Loucy (cell line): ENCODE measurements around the gene GSS.

Experiments used
- H2AFZ ChIP-seq: fragments of 200-600 bp; sonication (generic); 2 replicates; pipeline ENCODE4 v1.6.0; 2016; ENCODE audit warnings: antibody characterized with exemption, mild to moderate bottlenecking, low read length, moderate library complexity
- H3F3A ChIP-seq: fragments of 200-600 bp; 2 replicates; pipeline ENCODE4 v1.6.0; 2016; ENCODE audit warnings: antibody characterized with exemption, low read depth, mild to moderate bottlenecking
- H3K27me3 ChIP-seq: fragments of 200-600 bp; sonication (generic); 2 replicates; pipeline ENCODE4 v1.6.1; 2014; ENCODE audit warnings: low read length, mild to moderate bottlenecking; ENCODE audit not compliant: insufficient read depth, poor library complexity, severe bottlenecking
- H3K36me3 ChIP-seq: fragments of 200-600 bp; sonication (generic); 2 replicates; pipeline ENCODE4 v1.6.1; 2016; ENCODE audit warnings: low read length; ENCODE audit not compliant: insufficient read depth
- H3K4me1 ChIP-seq: fragments of 200-600 bp; sonication (generic); 2 replicates; pipeline ENCODE4 v1.5.1; 2014; ENCODE audit warnings: low read length, mild to moderate bottlenecking; ENCODE audit not compliant: insufficient read depth, poor library complexity, severe bottlenecking
- H3K4me2 ChIP-seq: fragments of 200-600 bp; sonication (generic); 2 replicates; pipeline ENCODE4 v1.6.0; 2014; ENCODE audit warnings: antibody characterized with exemption, low read length, low read depth, mild to moderate bottlenecking; ENCODE audit not compliant: poor library complexity, severe bottlenecking
- H3K4me3 ChIP-seq: fragments of 200-600 bp; sonication (generic); 2 replicates; pipeline ENCODE4 v1.5.1; 2014; ENCODE audit warnings: low read length, mild to moderate bottlenecking, mixed read lengths; ENCODE audit not compliant: poor library complexity, severe bottlenecking
- H3K79me2 ChIP-seq: fragments of 200-600 bp; sonication (generic); 2 replicates; pipeline ENCODE4 v1.6.1; 2014; ENCODE audit warnings: low read length; ENCODE audit not compliant: insufficient read depth
- H3K9ac ChIP-seq: fragments of 200-600 bp; sonication (generic); 2 replicates; pipeline ENCODE4 v1.6.0; 2014; ENCODE audit warnings: mild to moderate bottlenecking, low read depth, low read length, moderate library complexity; ENCODE audit not compliant: poor library complexity, severe bottlenecking
- H3K9me2 ChIP-seq: fragments of 200-600 bp; sonication (generic); replicated peaks from 2 replicates; pipeline ENCODE4 v1.6.1; 2016; ENCODE audit warnings: low read depth, low read length, mixed read lengths
- H3K9me3 ChIP-seq: fragments of 200-600 bp; sonication (generic); 2 replicates; pipeline ENCODE4 v1.6.1; 2014; ENCODE audit warnings: mild to moderate bottlenecking, antibody characterized with exemption, low read length, low read depth; ENCODE audit not compliant: insufficient read depth
- H4K20me1 ChIP-seq: fragments of 200-600 bp; sonication (generic); 2 replicates; pipeline ENCODE4 v1.6.0; 2014; ENCODE audit warnings: antibody characterized with exemption, low read length, mild to moderate bottlenecking; ENCODE audit not compliant: insufficient read depth, poor library complexity, severe bottlenecking
- CTCF ChIP-seq: fragments of 200-600 bp; sonication (generic); conservative IDR thresholded peaks from 2 replicates; pipeline ENCODE4 v1.5.1; 2014; ENCODE audit warnings: mild to moderate bottlenecking, antibody characterized with exemption, low read length
- EZH2phosphoT487 ChIP-seq: fragments of 200-600 bp; IDR thresholded peaks from 2 replicates; pipeline ENCODE4 v1.6.1; 2018; ENCODE audit warnings: antibody characterized with exemption, mild to moderate bottlenecking, moderate library complexity, borderline replicate concordance

Gene GSS

GRCh38 chr20:34887023-34887422 lies 68.6 kb downstream of the GSS start:
- no peak overlapping the region for H3K4me3 ChIP-seq
- no peak overlapping the region for H3K4me2 ChIP-seq
- H3K79me2 ChIP-seq: no peaks in the 10 kb centered on the region
- H3K36me3 ChIP-seq: no peaks in the 10 kb centered on the region
- no peak overlapping the region for H2AFZ ChIP-seq
- H3K9me2 ChIP-seq: no peaks in the 10 kb centered on the region
- TF ChIP-seq CTCF (no peak), EZH2phosphoT487 (no peak)
- H4K20me1 ChIP-seq: no peaks in the 10 kb centered on the region
- no peaks in the 10 kb centered on the region for H3F3A ChIP-seq
- no peak overlapping the region for H3K9ac ChIP-seq
- H3K9me3 ChIP-seq: no peaks in the 10 kb centered on the region
- H3K27me3 ChIP-seq: no peaks in the 10 kb centered on the region
- peaks cover 7% of the 10 kb centered on the region for H3K4me1 ChIP-seq

- Histone ChIP-seq H3K4me2 (no peak overlapping the region), H3K9ac (no peak overlapping the region), H3K4me1 (no peaks in the 10 kb centered on the region), H3K79me2 (no peaks in the 10 kb centered on the region), H3K4me3 (no peak overlapping the region), H4K20me1 (no peaks in the 10 kb centered on the region), H2AFZ (no peak overlapping the region), H3K9me2 (no peaks in the 10 kb centered on the region), H3K27me3 (no peaks in the 10 kb centered on the region), H3F3A (no peaks in the 10 kb centered on the region), H3K9me3 (no peaks in the 10 kb centered on the region), H3K36me3 (no peaks in the 10 kb centered on the region)
- TF ChIP-seq EZH2phosphoT487: no peak
- TF ChIP-seq CTCF: no peak
These were observed 69.5 kb downstream of the GSS start for GRCh38 chr20:34886122-34886521.

- Histone ChIP-seq H4K20me1 (no peaks in the 10 kb centered on the region), H3K4me1 (no peaks in the 10 kb centered on the region), H3K4me3 (no peak overlapping the region), H3K9me2 (no peaks in the 10 kb centered on the region), H3K36me3 (no peaks in the 10 kb centered on the region), H2AFZ (no peak overlapping the region), H3K27me3 (no peaks in the 10 kb centered on the region), H3K9me3 (no peaks in the 10 kb centered on the region), H3K79me2 (no peaks in the 10 kb centered on the region), H3K9ac (no peak overlapping the region), H3F3A (no peaks in the 10 kb centered on the region), H3K4me2 (no peak overlapping the region)
- TF ChIP-seq CTCF (no peak), EZH2phosphoT487 (no peak)
These were observed 71.3 kb downstream of the GSS start for GRCh38 chr20:34884260-34884659.
